ENCODE data around the gene IL17RA.

DNA sequence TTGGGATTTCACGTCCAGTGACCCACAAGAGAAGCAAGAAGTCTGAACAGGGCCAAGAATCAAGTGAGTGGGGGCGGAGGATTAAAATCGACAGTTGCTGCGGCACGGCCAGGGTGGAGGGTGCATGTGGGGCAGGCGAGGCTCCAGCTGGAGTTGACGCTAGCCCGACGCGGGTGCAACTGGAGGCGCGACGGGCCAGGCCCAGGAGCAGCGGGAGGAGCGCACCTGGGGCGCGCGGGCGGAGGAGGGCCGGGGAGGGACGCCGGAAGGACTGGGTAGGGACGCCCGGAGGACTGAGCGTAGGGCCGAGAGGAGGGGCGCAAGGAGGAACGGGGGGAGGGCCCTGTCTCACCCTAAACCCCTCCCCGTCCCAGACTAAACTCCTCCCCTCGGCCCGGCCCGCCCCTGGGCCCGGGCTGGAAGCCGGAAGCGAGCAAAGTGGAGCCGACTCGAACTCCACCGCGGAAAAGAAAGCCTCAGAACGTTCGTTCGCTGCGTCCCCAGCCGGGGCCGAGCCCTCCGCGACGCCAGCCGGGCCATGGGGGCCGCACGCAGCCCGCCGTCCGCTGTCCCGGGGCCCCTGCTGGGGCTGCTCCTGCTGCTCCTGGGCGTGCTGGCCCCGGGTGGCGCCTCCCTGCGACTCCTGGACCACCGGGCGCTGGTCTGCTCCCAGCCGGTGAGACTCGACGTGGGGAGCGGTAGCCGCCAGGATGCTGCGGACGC lies at the start of gene IL17RA:
- TF ChIP-seq CTCF (IDR thresholded peaks at IDR 0.05; ENCODE audit: low read length): no peak
- TF ChIP-seq EZH2 (IDR thresholded peaks at IDR 0.05; ENCODE audit: borderline replicate concordance, low read length): no peak

Measured in OCI-LY1 (cell line).